Dermis blood vessel endothelial cell (primary cell): ENCODE measurements around the gene ZDHHC4. TPM values are rescaled to one million over a fixed set of nuclear protein-coding genes. Genes with fewer than 3 reads are reported as not detected.

Source experiments
- DNase-seq: peaks from one replicate; pipeline ENCODE4 v3.0.0; 2010
- total RNA-seq: library from RNA; depleted of rRNA; stranded (reverse); fragments of >200 nt; gene quantifications from 2 replicates; pipeline ENCODE4 v1.2.3, GENCODE V29; 2014

Gene ZDHHC4
- total RNA-seq, 1 donor from 2014 or later, result 37.1 TPM

DNA sequence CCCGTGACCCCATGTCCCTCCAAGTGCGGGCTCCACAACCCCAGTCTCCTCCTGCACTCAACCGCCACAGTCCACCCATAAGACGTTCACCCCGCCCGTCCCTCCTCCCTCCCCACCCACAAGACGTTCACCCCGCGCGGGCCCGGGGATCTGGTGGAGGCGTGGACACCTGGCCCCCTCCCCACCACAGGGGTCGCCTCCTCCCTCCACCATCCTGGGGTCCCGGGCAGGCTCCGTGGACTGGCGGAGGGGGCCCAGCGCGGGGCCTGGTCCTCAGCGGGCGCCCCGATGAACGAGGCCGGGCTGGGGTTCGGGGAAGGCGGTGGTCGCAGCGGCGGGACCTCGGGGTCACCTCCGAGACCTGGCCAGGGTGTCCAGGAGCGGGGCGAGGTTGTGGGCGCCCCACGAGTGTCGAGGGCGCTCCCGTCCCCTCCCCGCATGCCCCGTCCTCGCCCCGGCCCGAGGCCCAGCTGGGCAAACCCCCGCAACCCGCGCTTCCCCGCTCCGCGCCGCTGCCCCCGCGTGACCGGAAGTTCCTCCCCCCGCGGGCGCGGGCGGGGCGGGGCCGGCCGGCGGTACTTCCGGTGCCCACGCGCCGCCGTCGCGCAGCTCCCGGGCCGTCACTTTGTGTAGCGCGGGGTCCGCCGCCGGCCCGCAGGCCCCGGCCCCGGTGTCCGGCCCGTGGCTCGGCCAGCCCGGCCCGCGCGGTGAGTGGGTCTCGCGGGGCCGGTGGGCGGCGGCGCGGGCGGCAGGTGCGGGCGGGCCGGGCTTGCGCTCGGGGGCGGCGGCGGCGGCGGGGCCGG is 59.7 kb downstream of the ZDHHC4 start, which contains the start of gene ZNF316:
ZNF316 (plus strand) TSS at position 578 of the 803 bp plus-strand sequence. CDS start 5,092 bp downstream, outside the sequence.
- peak; percentile 66 for DNase-seq

DNA sequence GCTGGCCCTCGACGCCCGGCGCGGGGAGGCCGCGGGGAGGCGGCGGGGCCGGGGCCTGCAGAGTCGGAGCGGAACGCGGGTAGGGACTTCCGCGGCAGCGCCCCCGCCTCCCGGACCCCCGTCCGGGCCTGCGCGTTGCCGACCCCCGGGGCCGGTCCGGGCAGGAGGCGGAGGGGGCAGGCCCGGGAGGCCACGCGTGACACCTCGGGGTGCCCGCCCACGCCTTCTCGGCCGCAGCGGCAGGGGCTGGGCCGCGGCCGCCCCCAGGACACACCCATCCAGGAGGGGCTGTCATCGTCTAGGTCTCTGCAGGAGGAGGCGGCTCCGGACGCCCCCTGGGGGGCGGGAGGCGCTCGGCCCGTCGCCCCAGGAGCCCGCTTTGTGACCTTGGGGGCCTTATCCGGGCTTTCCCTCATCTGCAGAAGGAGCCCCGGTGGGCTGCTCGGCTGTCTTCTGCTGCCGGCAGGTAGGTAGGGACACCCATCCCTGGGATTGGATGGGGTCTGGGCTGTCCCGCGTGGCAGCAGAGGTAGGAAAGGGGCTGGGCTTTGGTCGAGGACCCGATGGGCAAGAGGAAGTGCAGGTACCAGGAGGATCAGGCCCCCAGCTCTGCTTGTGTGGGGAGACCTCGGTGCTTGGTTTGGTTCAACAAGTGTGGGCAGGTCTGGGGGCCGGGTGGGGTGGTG is 60.4 kb downstream of the ZDHHC4 start:
- peak; percentile 50 for DNase-seq

Other genes with a start within 250 kb of the ZDHHC4 start
- gene FAM220A, start 228.5 kb upstream of the ZDHHC4 start, total RNA-seq, result 16.7 and 18.7 TPM in 2 replicates
- 58.9 and 105 TPM in 2 replicates for gene RAC1, start 202.9 kb upstream of the ZDHHC4 start, total RNA-seq
- 20.2 and 22.6 TPM in 2 replicates for gene DAGLB, start 129.5 kb upstream of the ZDHHC4 start, total RNA-seq
- gene KDELR2, start 93.3 kb upstream of the ZDHHC4 start, total RNA-seq, result 121 and 133 TPM in 2 replicates
- gene GRID2IP, start 26.0 kb upstream of the ZDHHC4 start, total RNA-seq, result 0.05 TPM in 1 of 2 replicates, not detected in the other
- 13.1 and 14.5 TPM in 2 replicates for gene INTS15, start 12.6 kb downstream of the ZDHHC4 start, total RNA-seq
- gene ZNF853, start 38.2 kb downstream of the ZDHHC4 start, total RNA-seq, result 0.93 and 1.0 TPM in 2 replicates
- gene ZNF316, start 59.9 kb downstream of the ZDHHC4 start, total RNA-seq, result 18.4 and 25.9 TPM in 2 replicates
- 16.8 and 18.7 TPM in 2 replicates for gene ZNF12, start 129.5 kb downstream of the ZDHHC4 start, total RNA-seq
- 0.19 and 0.34 TPM in 2 replicates for gene RSPH10B2, start 176.6 kb downstream of the ZDHHC4 start, total RNA-seq
- 55.8 and 57.0 TPM in 2 replicates for gene CCZ1B, start 248.8 kb downstream of the ZDHHC4 start, total RNA-seq